NB4 (cell line): Measurements from ENCODE around the gene PPM1F.

Experiments
- TF ChIP-seq, protein P1 (sequence below): IDR thresholded peaks from one replicate; pipeline ENCODE4 v1.5.1; 2012; ENCODE audit warnings: low read depth, low read length
- TF ChIP-seq, protein P2 (sequence below): IDR thresholded peaks from 2 replicates; pipeline ENCODE4 v1.6.1; 2011; ENCODE audit warnings: low read depth, low read length

DNA sequence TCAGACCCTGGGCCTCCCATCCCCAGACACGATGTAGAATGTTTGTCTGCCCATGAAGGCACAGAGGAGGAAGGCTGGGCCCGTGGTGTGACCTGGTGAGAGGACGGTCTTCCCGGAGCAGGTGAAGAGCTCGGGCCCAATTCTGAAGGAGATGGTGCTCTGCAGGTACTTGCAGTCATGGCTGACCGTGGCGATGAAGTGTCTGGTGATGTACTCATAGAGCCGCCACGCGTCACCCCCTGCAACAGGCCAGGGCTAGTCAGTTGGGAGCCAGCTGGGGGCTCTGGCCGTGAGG, 10.0 kb upstream of the PPM1F start:
- TF ChIP-seq, protein P1, sequence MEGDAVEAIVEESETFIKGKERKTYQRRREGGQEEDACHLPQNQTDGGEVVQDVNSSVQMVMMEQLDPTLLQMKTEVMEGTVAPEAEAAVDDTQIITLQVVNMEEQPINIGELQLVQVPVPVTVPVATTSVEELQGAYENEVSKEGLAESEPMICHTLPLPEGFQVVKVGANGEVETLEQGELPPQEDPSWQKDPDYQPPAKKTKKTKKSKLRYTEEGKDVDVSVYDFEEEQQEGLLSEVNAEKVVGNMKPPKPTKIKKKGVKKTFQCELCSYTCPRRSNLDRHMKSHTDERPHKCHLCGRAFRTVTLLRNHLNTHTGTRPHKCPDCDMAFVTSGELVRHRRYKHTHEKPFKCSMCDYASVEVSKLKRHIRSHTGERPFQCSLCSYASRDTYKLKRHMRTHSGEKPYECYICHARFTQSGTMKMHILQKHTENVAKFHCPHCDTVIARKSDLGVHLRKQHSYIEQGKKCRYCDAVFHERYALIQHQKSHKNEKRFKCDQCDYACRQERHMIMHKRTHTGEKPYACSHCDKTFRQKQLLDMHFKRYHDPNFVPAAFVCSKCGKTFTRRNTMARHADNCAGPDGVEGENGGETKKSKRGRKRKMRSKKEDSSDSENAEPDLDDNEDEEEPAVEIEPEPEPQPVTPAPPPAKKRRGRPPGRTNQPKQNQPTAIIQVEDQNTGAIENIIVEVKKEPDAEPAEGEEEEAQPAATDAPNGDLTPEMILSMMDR = no peak
- TF ChIP-seq, protein P2, sequence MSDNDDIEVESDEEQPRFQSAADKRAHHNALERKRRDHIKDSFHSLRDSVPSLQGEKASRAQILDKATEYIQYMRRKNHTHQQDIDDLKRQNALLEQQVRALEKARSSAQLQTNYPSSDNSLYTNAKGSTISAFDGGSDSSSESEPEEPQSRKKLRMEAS = no peak
